H1 (cell line): ENCODE measurements around the gene THUMPD3. TPM values are rescaled to one million over a fixed set of nuclear protein-coding genes. Genes with fewer than 3 reads are reported as not detected.

Source experiments
- BACH1 ChIP-seq: IDR thresholded peaks from 2 replicates; pipeline ENCODE4 v1.6.1; 2012; ENCODE audit warnings: low read length, improper control_type of control experiment
- BCL11A ChIP-seq, 2 experiments: IDR thresholded peaks; one replicate each; pipeline ENCODE4 v1.6.1; 2011; ENCODE audit warnings: low read depth in 2 of 2, low read length in 2 of 2, mild to moderate bottlenecking in 2 of 2
- BRCA1 ChIP-seq: IDR thresholded peaks from 2 replicates; pipeline ENCODE4 v1.6.1; 2012; ENCODE audit warnings: low read depth, low read length, improper control_type of control experiment
- CREB1 ChIP-seq: IDR thresholded peaks from 2 replicates; pipeline ENCODE4 v1.6.1; 2012; ENCODE audit warnings: inconsistent platforms
- KDM1A ChIP-seq: fragments of 200-600, 300-600 bp; sonication (generic); IDR thresholded peaks from 2 replicates; pipeline ENCODE4 v1.7.1; 2016; ENCODE audit warnings: mild to moderate bottlenecking, low read length, borderline replicate concordance
- KDM4A ChIP-seq: IDR thresholded peaks from one replicate; pipeline ENCODE4 v1.7.1; 2012; ENCODE audit warnings: low read depth, mild to moderate bottlenecking, moderate library complexity, low read length, inconsistent platforms; ENCODE audit not compliant: severe bottlenecking
- PHF8 ChIP-seq: fragments of 200-600 bp; sonication (generic); conservative IDR thresholded peaks from 2 replicates; pipeline ENCODE4 v1.7.1; 2012; ENCODE audit warnings: low read depth, mild to moderate bottlenecking, inconsistent platforms, low read length, moderate library complexity
- RAD21 ChIP-seq, 2 experiments: IDR thresholded peaks in 1 of 2; conservative IDR thresholded peaks in 1 of 2; 2 replicates each; pipeline ENCODE4 v1.6.1; 2011; ENCODE audit warnings: low read depth in 2 of 2, low read length in 2 of 2, improper control_type of control experiment in 1 of 2, inconsistent platforms in 1 of 2, mild to moderate bottlenecking in 1 of 2, moderate library complexity in 1 of 2
- RBBP5 ChIP-seq: IDR thresholded peaks from 2 replicates; pipeline ENCODE4 v1.7.1; 2012; ENCODE audit warnings: low read depth, mild to moderate bottlenecking, inconsistent platforms, low read length, moderate library complexity, borderline replicate concordance
- RFX5 ChIP-seq: IDR thresholded peaks from 2 replicates; pipeline ENCODE4 v1.6.1; 2011; ENCODE audit warnings: low read depth, low read length, improper control_type of control experiment, borderline replicate concordance
- RNF2 ChIP-seq: fragments of 200-900, 300-1000 bp; sonication (generic); IDR thresholded peaks from 2 replicates; pipeline ENCODE4 v1.7.1; 2016; ENCODE audit warnings: borderline replicate concordance, low read depth, mild to moderate bottlenecking, antibody characterized with exemption, low read length; ENCODE audit not compliant: poor library complexity, severe bottlenecking; ENCODE audit errors: missing control alignments
- SP4 ChIP-seq: IDR thresholded peaks from 2 replicates; pipeline ENCODE4 v1.6.1; 2012; ENCODE audit warnings: low read length, inconsistent platforms
- polyA plus RNA-seq, 7 experiments: library from polyadenylated mRNA; depleted of rRNA in 3 of 7; stranded (reverse) in 5 of 7; unstranded in 2 of 7; fragments of >200 nt in 5 of 7; fragments of 200-250 nt in 2 of 7; gene quantifications; 1 replicate in 5 of 7; 2 replicates in 1 of 7; 4 replicates in 1 of 7; pipeline versions ENCODE4 v1.2.1 to v1.2.3, GENCODE V29; 2011 to 2013; ENCODE audit warnings: missing spikeins in 2 of 7, mixed read lengths in 2 of 7
- total RNA-seq: library from RNA; stranded (reverse); fragmentation: NEBNext Ultra II Directional; extraction: Animal tissue kit (Norgen Biotek cat#: 25700); gene quantifications from 2 replicates; pipeline ENCODE4 v1.2.1, GENCODE V29; 2021

THUMPD3 gene
- total and polyA plus RNA-seq, 2 of the 8 experiments (the other 6 are each of a cell fraction or from before 2014, with no cell fraction given) = 26.7 to 68.9 TPM

- TF ChIP-seq RAD21 (IDR thresholded peaks at IDR 0.05 in 1 of 2, conservative IDR thresholded peaks at IDR 0.05 in 1 of 2; ENCODE audit: low read depth in 2 of 2, low read length in 2 of 2) = no peak
- TF ChIP-seq SP4 = peak; percentile 89; the same call in 1 of the 2 replicates
- TF ChIP-seq BACH1 = no peak
- peak; percentile 76 for TF ChIP-seq CREB1
- TF ChIP-seq RNF2 = no peak
- peak; percentile 81 for TF ChIP-seq BRCA1
- TF ChIP-seq RFX5 = no peak
- peak; percentile 26; the same call in 1 of the 2 replicates for TF ChIP-seq RBBP5
- TF ChIP-seq BCL11A (IDR thresholded peaks at IDR 0.05; ENCODE audit: low read depth in 2 of 2, low read length in 2 of 2) = no peak
- TF ChIP-seq PHF8 = peak; percentile 75
- TF ChIP-seq KDM1A = no peak
- peak; percentile 20 for TF ChIP-seq KDM4A
Observed at GRCh38 chr3:9396632-9397331, 33.9 kb downstream of the THUMPD3 start (continued).
